IPS-NIHi7 (cell line): ENCODE results near the gene SLC25A3.
"Not testable (repeated sequence)": the region's sequence is repeated elsewhere in the genome, so short reads cannot be mapped to it uniquely, and the experiment has no call there.

Experiments used
- DNase-seq: peaks from one replicate; pipeline ENCODE4 v3.0.0; 2012; ENCODE audit warnings: mixed read lengths; ENCODE audit errors: extremely low spot score

SLC25A3 gene

DNA sequence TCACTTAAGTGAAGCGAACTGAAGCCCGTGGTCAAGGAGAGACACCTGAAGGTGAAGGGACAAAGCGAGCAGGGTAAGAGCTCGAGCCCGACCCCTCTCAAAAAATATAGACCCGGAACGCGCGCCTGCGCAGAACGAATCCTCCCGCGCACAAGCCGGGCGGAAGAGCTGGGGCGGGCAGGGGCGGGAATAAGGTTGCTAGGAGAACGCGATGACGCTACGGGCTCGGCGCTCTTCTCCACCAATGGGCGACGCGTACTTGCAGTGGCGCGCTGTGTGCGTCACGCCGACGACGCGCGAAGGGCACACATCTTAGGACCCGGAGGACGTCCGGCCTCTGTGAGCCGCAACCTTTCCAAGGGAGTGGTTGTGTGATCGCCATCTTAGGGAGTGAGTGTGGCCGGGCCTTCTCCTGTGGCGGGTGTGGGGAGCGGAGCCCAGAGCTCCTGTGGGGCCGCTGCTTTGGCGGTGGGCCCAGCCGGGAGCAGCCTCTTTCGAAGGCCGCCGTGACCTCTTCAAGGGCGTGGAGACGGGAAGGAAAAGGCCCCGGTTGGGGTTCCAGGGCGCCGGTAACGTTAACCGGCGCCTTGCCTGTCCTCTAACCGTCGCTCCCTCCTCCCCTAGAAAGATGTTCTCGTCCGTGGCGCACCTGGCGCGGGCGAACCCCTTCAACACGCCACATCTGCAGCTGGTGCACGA lies at the start of gene SLC25A3:
Gene SLC25A3, plus strand, starts transcription at position 336 of the 699 bp plus-strand sequence. Its CDS starts 293 bp downstream, at position 629.
- peak; percentile 99 for DNase-seq

DNA sequence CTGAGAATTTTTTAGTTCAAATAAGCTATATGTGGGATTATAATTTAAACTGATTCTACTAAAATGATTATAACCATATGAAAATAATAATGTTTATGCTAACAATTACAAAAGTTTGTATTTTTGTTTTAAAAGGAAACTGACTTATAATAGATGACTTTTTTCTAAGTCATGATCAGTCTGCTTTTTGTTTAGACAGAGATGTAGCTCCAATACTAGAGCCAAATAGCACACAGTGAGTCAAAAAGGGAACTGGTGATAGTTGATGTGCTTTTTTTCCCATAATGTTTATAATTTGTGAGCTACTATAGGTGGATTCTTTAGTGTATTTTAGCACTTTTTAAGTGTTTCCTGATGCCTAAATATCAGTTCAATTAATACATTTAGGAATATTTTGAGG lies 49.8 kb upstream of the SLC25A3 start:
- no peak for DNase-seq

DNA sequence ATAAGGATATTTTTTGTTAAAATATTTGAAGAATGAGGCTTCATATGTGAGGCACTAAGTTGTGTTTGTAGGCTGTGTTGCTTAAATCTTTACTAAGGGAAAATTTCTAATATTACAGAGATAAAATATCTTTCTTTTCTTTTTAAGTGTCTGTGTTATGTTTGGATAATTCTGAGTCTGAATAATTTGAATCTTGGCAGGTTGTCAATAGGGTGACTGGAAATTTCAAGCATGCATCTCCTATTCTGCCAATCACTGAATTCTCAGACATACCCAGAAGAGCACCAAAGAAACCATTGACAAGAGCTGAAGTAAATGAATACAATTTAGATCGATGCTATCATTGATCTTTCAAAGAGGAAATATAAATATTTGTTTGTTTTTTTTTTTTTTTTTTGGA lies 48.7 kb upstream of the SLC25A3 start:
- no peak for DNase-seq

DNA sequence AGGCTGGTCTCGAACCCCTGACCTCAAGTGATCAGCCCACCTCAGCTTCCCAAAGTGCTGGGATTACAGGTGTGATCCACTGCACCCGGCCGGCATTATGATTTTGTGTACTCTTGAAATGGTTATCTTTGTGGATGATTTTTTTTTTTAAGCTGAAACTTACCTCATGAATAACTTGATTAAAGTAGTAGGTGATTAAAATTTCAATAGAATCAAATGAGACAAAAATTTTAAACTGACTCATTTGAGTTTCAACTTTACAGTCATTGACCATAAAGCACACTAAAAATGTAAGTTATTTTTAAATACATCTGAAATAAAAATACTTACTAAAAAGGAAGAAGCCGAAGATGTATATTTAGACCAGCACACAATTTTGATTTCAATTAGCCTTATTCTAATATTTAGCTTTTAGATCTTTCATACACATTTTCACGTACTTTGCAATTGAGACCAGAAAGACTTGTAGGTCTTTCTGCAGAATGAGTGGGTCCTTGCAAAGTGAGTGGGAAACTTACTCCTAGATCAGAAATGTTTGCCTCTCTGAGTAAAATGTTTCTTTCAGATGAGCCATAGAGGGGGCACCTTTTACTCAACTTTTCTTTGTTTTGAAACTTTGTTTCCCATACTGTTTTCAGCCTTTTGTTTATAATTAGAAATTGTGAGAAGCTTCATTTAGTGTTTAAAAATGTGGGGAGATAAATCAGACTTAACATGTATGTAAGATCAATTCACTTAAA lies 43.9 kb upstream of the SLC25A3 start:
- DNase-seq, result no peak

DNA sequence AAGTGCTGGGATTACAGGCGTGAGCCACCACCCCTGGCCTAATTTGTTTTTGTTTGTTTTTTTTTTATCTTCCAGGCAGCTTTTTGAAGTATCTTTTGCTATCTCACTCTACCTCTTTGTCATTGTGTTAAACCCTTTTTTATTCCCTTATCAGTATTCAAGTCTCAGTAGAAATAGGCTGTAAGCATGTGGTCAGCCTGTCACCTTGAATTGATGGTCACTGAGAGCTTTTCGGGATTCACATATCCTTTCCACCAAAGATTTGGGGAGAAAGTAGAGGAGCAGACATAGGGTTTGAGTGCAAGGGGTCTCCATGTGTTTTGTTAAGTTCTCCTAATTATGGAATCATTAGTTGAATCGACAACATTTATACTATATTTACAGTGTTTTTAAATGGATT lies 41.7 kb upstream of the SLC25A3 start:
- no peak for DNase-seq

DNA sequence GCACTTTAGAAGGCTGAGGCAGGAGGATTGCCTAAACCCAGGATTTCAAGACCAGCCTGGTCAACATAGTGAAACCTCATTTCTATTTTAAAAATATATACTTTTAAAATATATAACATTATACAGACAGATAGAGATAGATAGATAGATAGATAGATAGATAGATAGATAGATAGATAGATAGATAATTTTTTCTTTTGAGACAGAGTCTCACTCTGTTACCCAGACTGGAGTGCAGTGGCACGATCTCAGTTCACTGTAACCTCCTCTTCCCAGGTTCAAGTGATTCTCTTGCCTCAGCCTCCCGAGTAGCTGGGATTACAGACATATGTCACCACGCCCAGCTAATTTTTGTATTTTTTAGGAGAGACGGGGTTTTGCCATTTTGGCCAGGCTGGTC lies 35.4 kb upstream of the SLC25A3 start:
- DNase-seq, result not testable (repeated sequence)

DNA sequence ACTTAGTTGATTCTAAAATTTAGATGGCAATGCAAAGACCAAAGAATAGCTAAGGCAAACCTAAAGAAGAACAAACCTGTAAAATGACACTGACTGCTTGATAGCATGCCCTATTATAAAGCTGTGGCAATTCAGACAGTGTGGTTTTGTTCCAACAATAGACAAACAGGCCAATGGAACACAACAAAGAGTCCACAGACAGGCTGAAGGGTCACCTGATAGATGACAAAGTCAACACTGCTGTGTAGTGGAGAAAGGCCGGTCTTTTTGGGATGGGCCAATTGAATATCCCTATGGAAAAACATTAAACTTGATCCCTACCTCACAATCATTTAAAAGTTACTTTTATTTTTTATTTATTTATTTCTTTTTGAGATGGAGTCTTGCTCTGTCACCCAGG lies 33.8 kb upstream of the SLC25A3 start:
- DNase-seq, result no peak

DNA sequence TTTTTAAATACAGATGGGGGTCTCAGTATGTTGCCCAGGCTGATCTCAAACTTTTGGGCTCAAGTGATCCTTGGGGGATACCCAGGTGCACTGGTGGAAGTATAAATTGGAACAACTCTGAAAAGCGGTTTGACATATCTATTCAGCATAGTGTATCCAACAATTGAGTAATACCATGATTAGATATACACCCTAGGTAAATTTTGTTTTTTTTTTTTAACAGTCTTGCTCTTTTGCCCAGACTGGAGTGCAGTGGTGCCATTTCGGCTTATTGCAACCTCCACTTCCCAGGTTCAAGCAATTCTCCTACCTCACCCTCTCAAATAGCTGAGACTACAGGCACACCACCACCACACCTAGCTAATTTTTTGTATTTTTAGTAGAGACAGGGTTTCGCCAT lies 31.6 kb upstream of the SLC25A3 start:
- DNase-seq, result no peak

DNA sequence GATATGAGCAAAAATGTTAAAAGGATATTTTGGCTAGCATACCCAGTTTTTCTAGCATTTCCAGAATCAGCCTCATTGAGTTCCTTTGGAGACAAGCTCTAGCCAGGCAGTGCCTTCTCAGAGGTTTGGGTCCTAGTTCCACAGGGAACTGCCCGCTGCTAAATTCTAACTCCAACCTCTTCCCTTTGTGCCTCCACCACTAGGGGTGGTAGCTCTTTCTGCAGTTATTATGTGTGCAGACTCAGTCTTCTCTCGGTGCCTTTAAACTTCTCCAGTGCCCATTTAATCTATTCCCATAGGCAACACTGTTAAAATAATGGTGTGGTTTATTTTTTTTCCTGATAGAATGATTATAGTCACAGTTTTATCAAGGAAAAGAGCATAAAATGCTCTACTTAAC lies 21.5 kb upstream of the SLC25A3 start:
- DNase-seq, result peak; percentile 61

DNA sequence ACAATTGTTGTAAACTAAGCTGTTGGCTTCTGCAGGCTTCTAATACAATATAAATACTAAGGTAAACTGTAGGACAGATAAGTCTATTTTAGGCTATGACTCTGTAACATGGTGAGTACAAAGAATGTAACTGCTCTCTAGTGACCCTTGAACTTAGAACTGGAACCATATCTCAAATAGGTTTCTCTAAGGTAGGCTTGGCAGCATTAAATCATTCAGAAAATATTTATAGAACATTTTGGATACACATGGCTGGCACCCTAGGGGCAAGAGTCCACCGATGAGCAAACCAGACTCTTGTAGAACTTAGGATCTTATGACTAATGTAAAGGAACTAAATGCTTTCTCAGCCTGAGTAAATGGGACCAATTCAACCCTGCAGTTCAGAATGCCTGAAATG lies 19.4 kb upstream of the SLC25A3 start:
- no peak for DNase-seq

DNA sequence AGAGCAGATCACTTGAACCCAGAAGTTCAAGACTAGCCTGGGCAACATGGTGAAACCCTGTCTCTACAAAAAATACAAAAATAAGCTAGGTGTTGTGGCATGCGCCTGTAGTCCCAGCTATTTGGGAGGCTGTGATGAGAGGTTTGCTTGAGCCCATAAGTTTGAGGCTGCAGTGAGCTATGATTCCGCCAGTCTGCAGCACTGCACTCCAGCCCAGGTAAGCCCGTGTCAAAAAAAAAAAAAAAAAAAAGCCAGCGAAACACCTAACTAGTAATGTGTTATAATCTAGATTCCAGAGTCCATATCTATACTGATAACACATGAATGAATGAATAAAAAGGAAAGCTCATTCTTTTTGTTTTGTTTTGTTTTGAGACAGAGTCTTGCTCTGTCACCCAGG lies 18.5 kb upstream of the SLC25A3 start:
- no peak for DNase-seq

DNA sequence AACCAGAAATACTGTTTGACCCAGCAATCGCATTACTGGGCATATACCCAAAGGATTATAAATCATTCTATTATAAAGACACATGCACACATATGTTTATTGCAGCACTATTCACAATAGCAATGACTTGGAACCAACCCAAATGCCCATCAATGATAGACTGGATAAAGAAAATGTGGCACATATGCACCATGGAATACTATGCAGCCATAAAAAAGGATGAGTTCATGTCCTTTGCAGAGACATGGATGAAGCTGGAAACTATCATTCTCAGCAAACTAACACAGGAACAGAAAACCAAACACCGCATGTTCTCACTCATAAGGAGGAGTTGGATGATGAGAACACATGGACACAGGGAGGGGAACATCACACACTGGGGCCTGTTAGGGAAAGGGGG lies 16.7 kb upstream of the SLC25A3 start:
- not testable (repeated sequence) for DNase-seq

DNA sequence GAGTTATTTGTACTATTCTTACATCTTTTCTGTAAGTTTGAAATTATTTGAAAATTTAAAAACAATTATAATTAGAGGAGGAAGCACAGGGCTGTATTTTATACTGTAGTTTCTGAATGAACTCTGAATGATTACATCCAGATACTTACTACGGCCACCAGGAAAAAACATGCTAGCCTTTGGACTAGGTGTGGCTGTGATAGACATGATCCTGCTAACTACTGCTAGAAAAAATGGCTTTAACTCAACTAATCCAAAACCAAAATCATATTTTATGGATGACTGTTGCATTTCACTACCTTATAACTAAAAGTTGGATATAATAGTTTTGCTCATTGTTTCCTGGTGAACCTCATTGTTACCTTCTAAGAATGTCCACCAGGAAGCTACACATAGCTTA lies 15.1 kb upstream of the SLC25A3 start:
- no peak for DNase-seq

DNA sequence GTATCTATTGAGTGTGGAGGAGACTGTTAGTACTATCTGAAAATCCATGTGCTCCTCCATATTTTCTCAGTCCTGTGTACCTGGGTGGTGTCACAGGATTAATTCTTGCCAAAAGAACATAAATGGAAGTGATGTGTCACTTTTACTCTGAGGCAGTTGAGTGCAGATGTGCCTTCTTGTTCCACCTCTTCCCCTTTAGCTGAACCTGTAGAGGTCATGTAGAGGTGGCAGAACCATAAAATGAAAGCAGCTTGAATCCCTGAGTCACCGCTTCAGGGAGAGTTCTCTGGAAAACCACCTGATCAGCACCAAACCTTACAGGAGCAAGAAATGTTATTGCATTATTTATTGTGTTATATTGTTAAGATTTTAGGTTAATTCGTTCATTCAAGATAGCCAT lies 14.7 kb upstream of the SLC25A3 start:
- DNase-seq, result no peak

DNA sequence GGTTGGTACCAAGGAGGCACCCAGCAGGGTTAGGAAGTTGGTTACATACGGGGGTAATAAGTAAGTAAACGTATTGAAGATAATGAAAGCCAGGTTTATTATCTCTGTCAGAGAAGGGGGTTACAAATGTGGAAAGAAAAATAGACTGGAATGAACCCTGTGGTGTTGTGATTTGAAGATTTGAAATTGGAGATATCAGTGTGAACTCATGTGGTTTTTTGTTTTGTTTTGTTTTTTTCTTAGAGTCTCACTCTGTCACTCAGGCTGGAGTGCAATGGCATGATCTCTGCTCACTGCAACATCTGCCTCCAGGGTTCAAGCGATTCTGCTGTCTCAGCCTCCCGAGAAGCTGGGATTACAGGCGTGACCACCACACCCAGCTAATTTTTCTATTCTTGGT lies 14.1 kb upstream of the SLC25A3 start:
- no peak for DNase-seq

DNA sequence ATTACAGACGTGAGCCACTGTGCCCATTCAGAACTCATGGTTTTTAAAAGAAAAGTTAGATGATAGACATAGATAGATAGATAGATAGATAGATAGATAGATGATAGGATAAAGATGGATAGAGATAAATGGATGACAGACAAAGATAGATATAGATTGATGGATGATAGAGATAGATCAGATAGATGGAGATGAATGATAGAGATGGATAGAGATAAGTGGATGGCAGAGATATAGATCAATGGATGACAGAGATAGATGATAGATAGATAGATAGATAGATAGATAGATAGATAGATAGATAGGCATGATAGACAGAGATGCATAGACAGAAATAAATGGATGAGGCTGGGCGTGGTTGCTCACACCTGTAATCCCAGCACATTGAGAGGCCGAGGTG lies 13.7 kb upstream of the SLC25A3 start:
- DNase-seq, result no peak

DNA sequence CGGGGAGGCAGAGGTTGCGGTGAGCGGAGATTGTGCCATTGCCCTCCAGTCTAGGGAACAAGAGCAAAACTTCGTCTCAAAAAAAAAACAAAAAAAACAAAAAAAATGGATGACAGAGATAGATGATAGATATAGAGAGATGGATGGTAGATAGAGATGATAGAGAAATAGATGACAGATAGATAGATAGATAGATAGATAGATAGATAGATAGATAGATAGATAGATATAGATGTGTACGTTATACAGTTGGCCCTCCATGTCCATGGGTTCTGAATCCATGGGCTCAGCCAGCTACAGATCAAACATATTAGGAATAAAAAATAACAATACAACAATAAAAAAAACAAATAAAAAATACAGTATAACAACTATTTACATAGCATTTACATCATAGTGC lies 12.8 kb upstream of the SLC25A3 start:
- DNase-seq, result no peak

DNA sequence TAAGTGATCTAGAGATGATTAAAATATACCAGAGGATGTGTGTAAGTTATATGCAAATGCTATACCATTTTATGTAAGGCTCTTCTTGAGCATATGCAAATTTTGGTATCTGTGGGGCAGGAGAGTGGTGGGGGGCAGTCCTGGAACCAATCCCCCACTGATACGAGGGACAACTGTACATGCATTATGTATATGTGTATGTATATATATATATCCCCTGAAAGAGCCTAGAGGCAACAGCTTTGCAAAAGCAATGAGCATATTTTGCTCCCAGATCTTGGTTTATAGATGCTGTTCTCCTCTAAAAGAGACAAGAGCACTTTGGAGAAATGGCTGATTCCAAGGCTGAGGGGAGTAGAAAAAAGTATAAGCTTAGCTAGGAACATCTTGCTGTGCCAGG lies 12.4 kb upstream of the SLC25A3 start:
- no peak for DNase-seq

DNA sequence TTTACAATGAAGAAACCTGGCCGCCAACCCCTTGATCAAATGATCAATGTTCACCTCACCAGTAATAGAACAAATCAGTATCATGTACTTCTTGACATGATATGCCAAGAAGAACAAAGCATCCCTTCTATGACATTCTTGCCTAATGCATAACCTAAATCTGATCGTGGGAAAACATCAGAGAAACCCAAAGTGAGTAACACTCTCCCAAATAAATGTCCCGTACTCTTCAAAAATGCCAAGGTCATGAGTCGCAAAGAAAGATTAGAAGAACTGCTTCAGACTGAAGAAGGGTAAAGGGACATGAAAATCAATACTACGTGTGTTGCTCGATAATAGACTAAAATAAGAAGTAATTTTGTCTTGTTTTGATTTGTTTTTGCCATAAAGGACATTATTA lies 11.4 kb upstream of the SLC25A3 start:
- no peak for DNase-seq

DNA sequence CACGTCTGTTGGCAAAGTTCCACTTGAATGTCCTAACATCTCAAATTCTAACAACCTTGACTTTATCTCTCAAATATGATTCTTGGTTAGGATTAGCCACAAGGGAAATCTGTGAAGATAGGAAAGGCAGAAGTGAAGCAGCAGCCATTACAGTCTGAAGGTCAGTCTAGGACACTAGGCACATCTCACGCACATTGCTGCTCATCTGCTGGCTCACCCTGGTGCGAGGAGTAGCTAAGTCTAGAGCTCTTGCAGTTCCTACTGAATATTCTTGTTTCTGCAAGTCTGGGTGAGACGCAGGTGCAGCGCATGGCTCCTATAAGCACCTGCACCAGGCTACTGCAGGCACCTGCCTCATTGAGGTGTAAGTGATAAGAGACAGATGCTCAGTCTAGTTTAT lies 6.4 kb upstream of the SLC25A3 start:
- DNase-seq, result no peak

DNA sequence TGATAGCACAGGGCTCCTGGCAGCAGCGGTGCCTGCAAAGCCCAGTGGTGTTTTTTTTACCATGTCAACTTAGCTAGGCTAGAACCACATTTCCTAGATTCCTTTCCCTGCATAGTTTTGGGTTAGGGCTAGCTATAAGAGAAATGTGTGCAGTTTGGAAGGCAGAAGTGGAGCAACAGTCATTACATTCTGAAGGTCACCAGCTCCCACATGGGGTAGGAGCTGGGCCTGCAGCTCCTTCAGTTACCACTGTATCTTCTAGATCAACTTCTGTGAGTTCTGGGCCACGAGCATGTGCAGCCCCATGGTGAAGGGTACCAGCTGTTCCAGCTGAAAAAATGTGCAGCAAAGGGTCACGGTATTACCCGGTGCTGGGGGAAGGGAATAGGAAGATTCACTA lies 2.3 kb upstream of the SLC25A3 start:
- DNase-seq, result no peak

DNA sequence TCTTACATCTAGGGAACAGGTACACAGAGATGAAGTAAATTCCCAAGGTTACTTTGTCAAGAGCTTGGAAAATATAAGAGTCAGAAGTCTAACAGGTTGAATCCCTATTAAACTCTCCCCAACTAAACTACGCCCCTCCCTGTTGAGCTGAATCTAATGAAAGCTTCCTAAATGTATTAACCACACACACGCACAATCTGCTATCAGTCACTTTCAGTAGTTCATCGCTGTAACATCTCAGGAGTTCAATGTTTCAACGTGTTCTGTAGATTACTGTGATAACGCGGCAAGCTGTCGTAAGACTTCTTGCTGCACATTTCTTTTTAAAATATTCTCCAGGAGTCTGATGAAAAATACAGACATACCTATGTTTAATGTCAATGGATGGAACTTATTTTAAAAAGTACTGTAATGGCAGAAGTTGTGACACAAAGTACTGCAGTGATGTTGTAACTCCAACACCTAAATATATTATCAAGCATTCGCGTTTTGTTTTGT lies 612 bp upstream of the SLC25A3 start:
- no peak for DNase-seq

DNA sequence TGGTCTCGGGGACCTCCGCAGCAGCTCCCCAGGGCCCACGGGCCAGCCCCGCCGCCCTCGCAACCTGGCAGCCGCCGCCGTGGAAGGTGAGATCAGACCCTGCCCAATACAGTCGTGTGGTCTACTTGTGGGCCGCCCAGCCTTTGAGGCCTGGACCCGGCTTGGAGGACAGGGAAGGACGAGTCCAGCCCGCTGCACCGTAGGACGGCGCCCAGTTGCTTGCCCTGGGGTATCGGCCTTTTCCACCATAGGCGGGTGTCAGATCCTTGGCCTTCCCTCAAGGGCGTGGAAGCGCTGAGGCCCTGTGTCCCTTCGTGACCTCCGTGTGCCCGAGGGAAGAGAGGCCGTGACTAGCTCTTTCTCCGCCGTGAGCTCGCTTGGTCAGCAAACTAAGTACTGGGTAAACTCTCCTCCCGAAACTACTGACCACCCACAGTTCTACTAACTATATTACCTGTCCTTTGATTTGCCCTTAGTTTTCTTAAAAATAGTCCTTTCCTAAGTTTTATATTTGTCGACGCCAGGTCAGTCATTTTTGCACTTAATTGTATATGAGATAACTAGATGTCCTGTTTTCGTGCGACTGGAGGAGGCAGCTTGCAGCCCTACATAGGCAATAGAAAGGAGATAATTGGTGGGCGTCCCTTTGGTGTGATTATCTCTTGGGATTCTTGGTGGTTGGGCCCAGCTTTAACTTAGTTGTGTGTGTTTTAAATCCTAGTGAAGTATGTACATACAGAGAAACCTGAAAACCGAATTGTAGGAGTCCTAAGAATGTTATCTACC lies 757 bp downstream of the SLC25A3 start:
- no peak for DNase-seq
